Peyer's patch (tissue), 4 donors: Measurements from ENCODE around the gene IFNAR1. TPM values are rescaled to one million over a fixed set of nuclear protein-coding genes. Genes with fewer than 3 reads are reported as not detected.

Experiments
- DNase-seq, 3 donors: peaks; one replicate each; pipeline ENCODE4 v3.0.0-alpha.2; 2017 to 2019
- H3K27ac ChIP-seq, 4 donors: fragments of 200-600 bp; sonication (generic); one replicate each; pipeline ENCODE4 v1.5.1; 2016 to 2019
- H3K27me3 ChIP-seq, 2 donors: fragments of 200-600 bp; sonication (generic); one replicate each; pipeline ENCODE4 v1.5.1; 2019
- H3K36me3 ChIP-seq, 3 donors: fragments of 200-600 bp; sonication (generic); one replicate each; pipeline ENCODE4 v1.5.1; 2016 to 2019
- H3K4me1 ChIP-seq, 4 donors: fragments of 200-600 bp; sonication (generic); one replicate each; pipeline ENCODE4 v1.5.1; 2016 to 2019
- H3K4me3 ChIP-seq, 4 donors: fragments of 200-600 bp; sonication (generic); 1 replicate in 3 of 4; 2 replicates in 1 of 4; pipeline ENCODE4 v1.5.1; 2016 to 2019; ENCODE audit warnings: mild to moderate bottlenecking in 1 of 4
- H3K9me3 ChIP-seq, 4 donors: fragments of 200-600 bp; sonication (generic); one replicate each; pipeline ENCODE4 v1.5.1; 2016 to 2019; ENCODE audit warnings: mild to moderate bottlenecking in 1 of 4
- CTCF ChIP-seq, 6 experiments: fragments of 450-650 bp in 4 of 6; fragments of 200-600 bp in 2 of 6; sonication (generic) in 1 of 6; IDR thresholded peaks; one replicate each; pipeline ENCODE4 v1.5.1; 2017 to 2019; ENCODE audit warnings: antibody characterized with exemption in 6 of 6, mild to moderate bottlenecking in 3 of 6, moderate library complexity in 1 of 6
- POLR2A ChIP-seq, 2 donors: fragments of 450-650 bp; IDR thresholded peaks; one replicate each; pipeline ENCODE4 v1.5.1; 2017; ENCODE audit warnings: antibody characterized with exemption in 2 of 2, mild to moderate bottlenecking in 2 of 2, moderate library complexity in 2 of 2
- total RNA-seq, 4 donors: library from RNA; depleted of rRNA; stranded (reverse); fragments of >200 nt; gene quantifications; one replicate each; pipeline ENCODE4 v1.1.0, GENCODE V29; 2016

IFNAR1 gene
- 10 to 100 TPM; 14.9 to 23.1 (median 21.9) TPM for total RNA-seq

DNA sequence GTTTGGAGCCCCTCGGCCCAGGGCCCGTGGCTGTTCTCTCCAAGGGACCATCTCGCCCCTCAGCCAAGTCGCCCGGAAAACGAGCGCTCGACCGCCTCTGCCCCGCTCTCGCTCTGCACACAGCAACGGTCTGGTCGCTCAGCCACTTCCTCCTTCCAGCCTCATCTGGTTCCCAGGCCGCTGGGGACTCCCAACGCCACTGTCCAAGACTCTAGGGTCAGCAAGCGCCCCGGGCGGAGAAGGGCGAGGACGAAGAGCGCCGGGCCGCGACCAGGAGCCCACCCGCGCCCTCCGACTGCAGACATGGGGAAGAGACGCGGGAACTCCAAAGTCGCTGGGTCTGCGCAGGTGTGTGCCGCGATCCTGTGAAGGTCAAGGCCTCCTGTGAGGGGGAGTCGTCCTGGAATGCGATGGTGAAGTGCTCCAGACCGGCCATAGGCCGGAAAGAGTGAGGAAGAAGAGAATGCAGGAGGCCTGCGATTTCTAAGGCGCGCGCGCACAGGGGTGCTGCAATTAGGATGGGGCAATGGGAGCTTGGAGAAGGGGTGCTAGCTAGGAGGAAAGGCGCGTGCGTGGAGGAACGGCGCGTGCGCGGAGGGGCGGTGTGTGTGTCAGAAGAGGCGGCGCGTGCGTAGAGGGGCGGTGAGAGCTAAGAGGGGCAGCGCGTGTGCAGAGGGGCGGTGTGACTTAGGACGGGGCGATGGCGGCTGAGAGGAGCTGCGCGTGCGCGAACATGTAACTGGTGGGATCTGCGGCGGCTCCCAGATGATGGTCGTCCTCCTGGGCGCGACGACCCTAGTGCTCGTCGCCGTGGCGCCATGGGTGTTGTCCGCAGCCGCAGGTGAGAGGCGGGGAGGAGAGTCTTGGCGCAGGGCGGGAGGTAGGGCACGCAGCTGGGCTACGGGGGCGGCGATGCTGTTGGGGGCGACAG is at the start of gene IFNAR1:
Gene IFNAR1, plus strand, starts transcription at position 680 of the 931 bp plus-strand sequence. Its CDS starts 86 bp downstream, at position 766.
- Histone ChIP-seq H3K27ac (peak within 1 kb of the TSS; percentile 97 to 99 (median 97)), H3K36me3 (no peaks in the 10 kb centered on the region), H3K4me3 (peak within 1 kb of the TSS; percentile 74 to 95 (median 82)), H3K27me3 (no peaks in the 10 kb centered on the region), H3K4me1 (peaks cover 0 to 30% (median 3%) of the 10 kb centered on the region in 4 donors), H3K9me3 (no peaks in the 10 kb centered on the region)
- TF ChIP-seq CTCF (IDR thresholded peaks at IDR 0.05) = no peak
- peak; percentile 82 to 89 for TF ChIP-seq POLR2A (IDR thresholded peaks at IDR 0.05)
- peak; percentile 99 for DNase-seq

GRCh38 chr21:33278721-33279120 is 46.0 kb upstream of the IFNAR1 start:
- Histone ChIP-seq H3K4me1 (no peaks in the 10 kb centered on the region), H3K4me3 (no peak overlapping the region), H3K9me3 (no peaks in the 10 kb centered on the region), H3K27me3 (no peaks in the 10 kb centered on the region), H3K36me3 (peaks cover 0 to 82% (median 0%) of the 10 kb centered on the region in 3 donors), H3K27ac (no peak overlapping the region)
- DNase-seq = no peak
- TF ChIP-seq CTCF (IDR thresholded peaks at IDR 0.05) (no peak), POLR2A (IDR thresholded peaks at IDR 0.05) (no peak)

- Histone ChIP-seq H3K4me1 (no peaks in the 10 kb centered on the region), H3K27me3 (no peaks in the 10 kb centered on the region), H3K4me3 (no peak overlapping the region), H3K36me3 (peaks cover 0 to 83% (median 0%) of the 10 kb centered on the region in 3 donors), H3K27ac (no peak overlapping the region), H3K9me3 (no peaks in the 10 kb centered on the region)
- TF ChIP-seq POLR2A (IDR thresholded peaks at IDR 0.05) (no peak), CTCF (IDR thresholded peaks at IDR 0.05) (no peak)
- no peak for DNase-seq
These were observed 45.4 kb upstream of the IFNAR1 start for GRCh38 chr21:33279330-33279820.

- Histone ChIP-seq H3K4me1 (peaks cover 0 to 8% (median 0%) of the 10 kb centered on the region in 4 donors), H3K27ac (no peak overlapping the region), H3K4me3 (no peak overlapping the region), H3K9me3 (no peaks in the 10 kb centered on the region), H3K27me3 (no peaks in the 10 kb centered on the region), H3K36me3 (peaks cover 0 to 86% (median 0%) of the 10 kb centered on the region in 3 donors)
- TF ChIP-seq POLR2A (IDR thresholded peaks at IDR 0.05) (no peak), CTCF (IDR thresholded peaks at IDR 0.05) (no peak)
- no peak for DNase-seq
These were observed 43.6 kb upstream of the IFNAR1 start for GRCh38 chr21:33281096-33281652.

GRCh38 chr21:33283203-33283602 is 41.6 kb upstream of the IFNAR1 start:
- H3K36me3 ChIP-seq = peaks cover 0 to 77% (median 0%) of the 10 kb centered on the region in 3 donors
- H3K27ac ChIP-seq = no peak overlapping the region
- DNase-seq = no peak
- peaks cover 0 to 19% (median 0%) of the 10 kb centered on the region in 4 donors for H3K4me1 ChIP-seq
- H3K27me3 ChIP-seq = no peaks in the 10 kb centered on the region
- no peaks in the 10 kb centered on the region for H3K9me3 ChIP-seq
- no peak overlapping the region for H3K4me3 ChIP-seq
- TF ChIP-seq CTCF (IDR thresholded peaks at IDR 0.05) = no peak
- TF ChIP-seq POLR2A (IDR thresholded peaks at IDR 0.05) = no peak
